Right cardiac atrium (tissue), 5 donors: ENCODE results near the gene SAMD15. TPM values are rescaled to one million over a fixed set of nuclear protein-coding genes. Genes with fewer than 3 reads are reported as not detected.

ENCODE experiments used
- ATAC-seq, 2 donors: fragments of 200-7000 bp; cut with Tn5 transposase; one replicate each; pipeline versions ENCODE4 v1.8.0 to v1.9.1; 2020; ENCODE audit warnings: moderate library complexity in 2 of 2, mild to moderate bottlenecking in 1 of 2
- DNase-seq, 3 donors: peaks; one replicate each; pipeline ENCODE4 v3.0.0-alpha.2; 2020
- H3K27ac ChIP-seq: one replicate; pipeline ENCODE4 v1.5.1; 2013; ENCODE audit warnings: mild to moderate bottlenecking, low read length, control low read depth, moderate library complexity
- H3K27me3 ChIP-seq: one replicate; pipeline ENCODE4 v1.6.1; 2013; ENCODE audit not compliant: control insufficient read depth, insufficient read depth
- H3K4me1 ChIP-seq: one replicate; pipeline ENCODE4 v1.6.1; 2013; ENCODE audit warnings: low read length; ENCODE audit not compliant: control insufficient read depth, insufficient read depth
- H3K4me3 ChIP-seq: one replicate; pipeline ENCODE4 v1.5.1; 2013; ENCODE audit warnings: low read length, control low read depth
- H3K9me3 ChIP-seq: one replicate; pipeline ENCODE4 v1.6.1; 2013; ENCODE audit warnings: low read length; ENCODE audit not compliant: control insufficient read depth
- WGBS: extraction: QIAGEN DNeasy Blood & Tissue Kit; methylation state at CpG from one replicate; pipeline ENCODE4 v1.1.7; 2013; 5-methylcytosine and 5-hydroxymethylcytosine counted together
- intact Hi-C, 4 donors: fragments of 100-400 bp; cut with DNase I; formaldehyde crosslinking; loops; one replicate each; pipeline versions ENCODE4 v1.11.0 to v1.14.0; 2022 to 2023
- polyA plus RNA-seq: library from polyadenylated mRNA; stranded (reverse); fragments of 200-250 nt; gene quantifications from one replicate; pipeline ENCODE4 v1.2.3, GENCODE V29; 2013
- total RNA-seq, 4 donors: library from RNA; stranded (reverse); fragmentation: NEBNext Ultra II Directional; extraction: Animal tissue kit (Norgen Biotek cat#: 25700); gene quantifications; one replicate each; pipeline ENCODE4 v1.2.1, GENCODE V29; 2021
- donor health status: healthy with polysubstance abuse.
- donor health status: DM: no; HTN: yes; CAD: no.
- donor health status: DM: no; HTN: no; CAD: no.
- donor health status: DM: no; HTN: yes; CAD: no; lungs with severe emphysema.
- donor health status: DM: yes; HTN: yes; CAD: no.

The SAMD15 gene
- total and polyA plus RNA-seq, 5 donors: 0.07 to 0.49 (median 0.31) TPM; not detected in 1

GRCh38 chr14:77421201-77421600, 44.0 kb downstream of the SAMD15 start:
- H3K27ac ChIP-seq: no peak overlapping the region
- no peaks in the 10 kb centered on the region for H3K4me1 ChIP-seq
- WGBS: 92% methylated on average over 2 of the region's 2 CpGs
- no peaks in the 10 kb centered on the region for H3K27me3 ChIP-seq
- no peak overlapping the region for H3K4me3 ChIP-seq
- ATAC-seq (no peak), DNase-seq (no peak)
- H3K9me3 ChIP-seq: no peaks in the 10 kb centered on the region
- intact Hi-C loops: no loop called here

- H3K27ac ChIP-seq: no peak within 1 kb of the TSS
- intact Hi-C loops: no loop called here
- no peaks in the 10 kb centered on the region for H3K4me1 ChIP-seq
- no peak within 1 kb of the TSS for H3K4me3 ChIP-seq
- no peak for DNase-seq
- no peaks in the 10 kb centered on the region for H3K27me3 ChIP-seq
- no peaks in the 10 kb centered on the region for H3K9me3 ChIP-seq
- WGBS: 97% methylated on average over 1 of the region's 1 CpG
- no peak for ATAC-seq
Observed at GRCh38 chr14:77423423-77423822, 46.2 kb downstream of the SAMD15 start, which contains the start of gene NOXRED1. Gene NOXRED1 (minus strand): TSS chr14:77423523. CDS start chr14:77422889, 634 bp downstream.

- Histone ChIP-seq H3K4me1 (no peaks in the 10 kb centered on the region), H3K9me3 (no peaks in the 10 kb centered on the region), H3K27ac (no peak overlapping the region), H3K4me3 (no peak overlapping the region), H3K27me3 (no peaks in the 10 kb centered on the region)
- DNase-seq (no peak), ATAC-seq (no peak)
- WGBS: 90% methylated on average over 3 of the region's 3 CpGs
- intact Hi-C loops: no loop called here
Observed at GRCh38 chr14:77424862-77425261, 47.7 kb downstream of the SAMD15 start.

GRCh38 chr14:77426396-77426795, 49.2 kb downstream of the SAMD15 start:
- Histone ChIP-seq H3K9me3 (no peaks in the 10 kb centered on the region), H3K4me1 (no peaks in the 10 kb centered on the region), H3K4me3 (no peak overlapping the region), H3K27me3 (no peaks in the 10 kb centered on the region), H3K27ac (no peak overlapping the region)
- no peak for ATAC-seq
- DNase-seq: no peak
- WGBS: 96% methylated on average over 3 of the region's 3 CpGs
- intact Hi-C loops: no loop called here

GRCh38 chr14:77436042-77436441, 58.9 kb downstream of the SAMD15 start:
- Histone ChIP-seq H3K4me1 (no peaks in the 10 kb centered on the region), H3K4me3 (no peak overlapping the region), H3K9me3 (no peaks in the 10 kb centered on the region), H3K27me3 (no peaks in the 10 kb centered on the region), H3K27ac (no peak overlapping the region)
- WGBS: 97% methylated on average over 3 of the region's 3 CpGs
- intact Hi-C loops: no loop called here
- ATAC-seq (no peak), DNase-seq (no peak)

- no peak overlapping the region for H3K4me3 ChIP-seq
- no peak overlapping the region for H3K27ac ChIP-seq
- intact Hi-C loops: no loop called here
- DNase-seq (no peak), ATAC-seq (no peak)
- no peaks in the 10 kb centered on the region for H3K4me1 ChIP-seq
- 99% methylated on average over 1 of the region's 1 CpG for WGBS
- H3K27me3 ChIP-seq: no peaks in the 10 kb centered on the region
- no peaks in the 10 kb centered on the region for H3K9me3 ChIP-seq
Observed at GRCh38 chr14:77438596-77438995, 61.4 kb downstream of the SAMD15 start.

GRCh38 chr14:77439861-77440260, 62.7 kb downstream of the SAMD15 start:
- Histone ChIP-seq H3K27ac (no peak overlapping the region), H3K9me3 (no peaks in the 10 kb centered on the region), H3K27me3 (no peaks in the 10 kb centered on the region), H3K4me3 (no peak overlapping the region), H3K4me1 (no peaks in the 10 kb centered on the region)
- ATAC-seq: no peak
- intact Hi-C loops: no loop called here
- WGBS: 92% methylated on average over 4 of the region's 4 CpGs
- no peak for DNase-seq

Other genes with a start within 250 kb of the SAMD15 start
- gene ZDHHC22, start 235.6 kb upstream of the SAMD15 start, total RNA-seq: not detected
- gene ZDHHC22, start 235.6 kb upstream of the SAMD15 start, polyA plus RNA-seq: not detected
- under 1 TPM in 3 of 4 donors, not detected in 1; 0.03 to 0.23 (median 0.14) TPM for gene TMEM63C, start 195.6 kb upstream of the SAMD15 start, total RNA-seq
- gene TMEM63C, start 195.6 kb upstream of the SAMD15 start, polyA plus RNA-seq: 0.11 TPM
- not detected for gene NGB, start 106.2 kb upstream of the SAMD15 start, total RNA-seq
- not detected for gene NGB, start 106.2 kb upstream of the SAMD15 start, polyA plus RNA-seq
- gene POMT2, start 56.5 kb upstream of the SAMD15 start, total RNA-seq: 10 to 100 TPM; 15.2 to 21.9 (median 17.9) TPM
- 8.3 TPM for gene POMT2, start 56.5 kb upstream of the SAMD15 start, polyA plus RNA-seq
- 1 to 10 TPM; 4.5 to 8.3 (median 5.8) TPM for gene GSTZ1, start 56.3 kb upstream of the SAMD15 start, total RNA-seq
- gene GSTZ1, start 56.3 kb upstream of the SAMD15 start, polyA plus RNA-seq: 8.5 TPM
- gene TMED8, start 285 bp upstream of the SAMD15 start, total RNA-seq: 1 to 10 TPM; 6.4 to 7.5 (median 6.7) TPM
- 2.4 TPM for gene TMED8, start 285 bp upstream of the SAMD15 start, polyA plus RNA-seq
- gene NOXRED1, start 46.1 kb downstream of the SAMD15 start, total RNA-seq: under 1 TPM in 2 of 4 donors, not detected in 2; 0.24 to 0.31 TPM
- 0.09 TPM for gene NOXRED1, start 46.1 kb downstream of the SAMD15 start, polyA plus RNA-seq
- 10 to 100 TPM; 10.6 to 14.7 (median 11.9) TPM for gene VIPAS39, start 80.2 kb downstream of the SAMD15 start, total RNA-seq
- 8.5 TPM for gene VIPAS39, start 80.2 kb downstream of the SAMD15 start, polyA plus RNA-seq
- 100 to 1,000 TPM; 115 to 211 (median 175) TPM for gene AHSA1, start 80.7 kb downstream of the SAMD15 start, total RNA-seq
- gene AHSA1, start 80.7 kb downstream of the SAMD15 start, polyA plus RNA-seq: 188 TPM
- not detected for gene ISM2, start 121.4 kb downstream of the SAMD15 start, total RNA-seq
- not detected for gene ISM2, start 121.4 kb downstream of the SAMD15 start, polyA plus RNA-seq
- gene SPTLC2, start 239.3 kb downstream of the SAMD15 start, total RNA-seq: 10 to 100 TPM; 10.7 to 15.8 (median 13.0) TPM
- gene SPTLC2, start 239.3 kb downstream of the SAMD15 start, polyA plus RNA-seq: 4.8 TPM